ENCODE results near the gene SSH2.

SSH2 gene

GRCh38 chr17:29744121-29744520, 185.9 kb downstream of the SSH2 start:
- TF ChIP-seq FOXP2 (optimal IDR thresholded peaks at IDR 0.05; ENCODE audit: control extremely low read depth, extremely low read length, insufficient read depth), result no peak
- no peak for TF ChIP-seq POLR2AphosphoS5 (IDR thresholded peaks at IDR 0.05; ENCODE audit: borderline replicate concordance, low read depth, low read length)
- TF ChIP-seq EZH2 (IDR thresholded peaks at IDR 0.05), result no peak
- no peaks in the 10 kb centered on the region for H3K36me3 ChIP-seq (ENCODE audit: insufficient read depth, low read length)
- DNase-seq (ENCODE audit: low read depth, low spot score), result no peak
- no peak overlapping the region for H3K4me3 ChIP-seq
- H3K9me3 ChIP-seq (ENCODE audit: low read depth, low read length), result no peaks in the 10 kb centered on the region
- 0 out of 2 replicates have a peak overlapping the region, but pooled peaks have one; percentile 32 for H3K27ac ChIP-seq
- no peak overlapping the region for H3K9ac ChIP-seq (ENCODE audit: insufficient read length)

DNA sequence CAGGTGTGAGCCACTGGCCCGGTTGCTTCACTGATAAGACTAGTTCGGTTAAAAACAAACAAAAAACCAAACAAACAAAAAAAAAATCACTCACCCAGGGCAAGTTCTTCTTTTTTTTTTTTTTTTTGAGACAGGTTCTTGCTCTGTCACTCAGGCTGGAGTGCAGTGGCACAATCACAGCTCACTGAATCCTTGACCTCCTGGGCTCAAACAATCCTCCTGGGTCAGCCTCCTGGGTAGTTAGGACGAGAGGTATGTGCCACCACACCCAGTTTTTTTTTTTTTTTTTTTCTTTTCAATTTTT, 187.9 kb downstream of the SSH2 start:
- no peak overlapping the region for H3K9ac ChIP-seq (ENCODE audit: insufficient read length)
- H3K9me3 ChIP-seq (ENCODE audit: low read depth, low read length), result no peaks in the 10 kb centered on the region
- no peak for DNase-seq (ENCODE audit: low read depth, low spot score)
- H3K27ac ChIP-seq, result no peak overlapping the region
- no peaks in the 10 kb centered on the region for H3K36me3 ChIP-seq (ENCODE audit: insufficient read depth, low read length)
- no peak overlapping the region for H3K4me3 ChIP-seq
- TF ChIP-seq EZH2 (IDR thresholded peaks at IDR 0.05), result no peak
- no peak for TF ChIP-seq POLR2AphosphoS5 (IDR thresholded peaks at IDR 0.05; ENCODE audit: borderline replicate concordance, low read depth, low read length)
- TF ChIP-seq FOXP2 (optimal IDR thresholded peaks at IDR 0.05; ENCODE audit: control extremely low read depth, extremely low read length, insufficient read depth), result no peak

DNA sequence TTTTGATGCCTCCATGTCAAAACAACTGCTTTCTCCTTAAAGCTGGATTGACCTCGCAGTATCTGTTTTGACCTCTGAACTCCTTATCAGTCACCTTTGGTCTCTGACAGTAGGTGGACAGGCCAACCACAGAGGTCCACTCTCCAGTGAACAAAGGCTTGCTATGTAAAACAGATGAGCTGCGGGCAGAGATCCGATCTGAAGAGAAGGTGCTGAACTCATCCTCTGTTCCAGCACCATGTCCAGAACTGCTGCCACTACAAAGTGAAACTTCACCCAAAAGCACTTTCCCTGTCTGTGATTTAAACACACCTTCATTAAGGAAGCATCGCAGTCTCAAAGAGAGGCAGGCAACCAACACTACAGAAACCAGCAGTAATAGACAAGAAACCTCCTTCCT, 190.0 kb downstream of the SSH2 start:
- DNase-seq (ENCODE audit: low read depth, low spot score), result no peak
- no peak overlapping the region for H3K27ac ChIP-seq
- H3K9ac ChIP-seq (ENCODE audit: insufficient read length), result no peak overlapping the region
- TF ChIP-seq POLR2AphosphoS5 (IDR thresholded peaks at IDR 0.05; ENCODE audit: borderline replicate concordance, low read depth, low read length), result no peak
- TF ChIP-seq FOXP2 (optimal IDR thresholded peaks at IDR 0.05; ENCODE audit: control extremely low read depth, extremely low read length, insufficient read depth), result no peak
- no peak for TF ChIP-seq EZH2 (IDR thresholded peaks at IDR 0.05)
- H3K4me3 ChIP-seq, result no peak overlapping the region
- no peaks in the 10 kb centered on the region for H3K36me3 ChIP-seq (ENCODE audit: insufficient read depth, low read length)
- H3K9me3 ChIP-seq (ENCODE audit: low read depth, low read length), result no peaks in the 10 kb centered on the region

DNA sequence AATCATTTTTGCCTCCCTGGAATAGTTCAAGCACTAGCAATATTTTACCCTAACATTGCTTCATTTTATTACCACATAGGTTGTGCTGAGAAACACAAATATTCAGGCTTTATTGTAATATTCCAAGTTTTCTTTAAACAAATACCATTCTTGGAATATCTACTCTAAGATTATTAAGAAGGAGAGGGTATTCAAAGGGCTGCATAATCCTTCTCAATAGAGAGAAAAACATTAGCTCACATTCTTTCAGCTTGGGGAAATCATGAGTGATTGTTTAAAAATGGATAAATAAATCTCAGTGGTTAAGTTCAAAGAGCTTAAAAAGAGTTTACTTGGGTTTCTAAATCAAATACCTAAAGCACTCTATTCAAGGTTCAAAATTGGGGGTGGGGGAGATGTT, 195.4 kb downstream of the SSH2 start:
- Histone ChIP-seq H3K4me3 (no peak overlapping the region), H3K27ac (no peak overlapping the region), H3K9me3 (ENCODE audit: low read depth, low read length) (no peaks in the 10 kb centered on the region), H3K9ac (ENCODE audit: insufficient read length) (no peak overlapping the region), H3K36me3 (ENCODE audit: insufficient read depth, low read length) (no peaks in the 10 kb centered on the region)
- TF ChIP-seq FOXP2 (optimal IDR thresholded peaks at IDR 0.05; ENCODE audit: control extremely low read depth, extremely low read length, insufficient read depth), result no peak
- TF ChIP-seq EZH2 (IDR thresholded peaks at IDR 0.05), result no peak
- no peak for TF ChIP-seq POLR2AphosphoS5 (IDR thresholded peaks at IDR 0.05; ENCODE audit: borderline replicate concordance, low read depth, low read length)
- DNase-seq (ENCODE audit: low read depth, low spot score), result no peak

GRCh38 chr17:29733166-29733565, 196.9 kb downstream of the SSH2 start:
- no peak for TF ChIP-seq EZH2 (IDR thresholded peaks at IDR 0.05)
- TF ChIP-seq POLR2AphosphoS5 (IDR thresholded peaks at IDR 0.05; ENCODE audit: borderline replicate concordance, low read depth, low read length), result no peak
- no peak for TF ChIP-seq FOXP2 (optimal IDR thresholded peaks at IDR 0.05; ENCODE audit: control extremely low read depth, extremely low read length, insufficient read depth)
- no peak overlapping the region for H3K9ac ChIP-seq (ENCODE audit: insufficient read length)
- H3K27ac ChIP-seq, result no peak overlapping the region
- H3K4me3 ChIP-seq, result no peak overlapping the region
- no peaks in the 10 kb centered on the region; the same call in 1 of the 2 replicates for H3K9me3 ChIP-seq (ENCODE audit: low read depth, low read length)
- no peak for DNase-seq (ENCODE audit: low read depth, low spot score)
- H3K36me3 ChIP-seq (ENCODE audit: insufficient read depth, low read length), result no peaks in the 10 kb centered on the region

- no peak for TF ChIP-seq FOXP2 (optimal IDR thresholded peaks at IDR 0.05; ENCODE audit: control extremely low read depth, extremely low read length, insufficient read depth)
- TF ChIP-seq EZH2 (IDR thresholded peaks at IDR 0.05), result no peak
- no peak for TF ChIP-seq POLR2AphosphoS5 (IDR thresholded peaks at IDR 0.05; ENCODE audit: borderline replicate concordance, low read depth, low read length)
- no peak overlapping the region for H3K27ac ChIP-seq
- no peak for DNase-seq (ENCODE audit: low read depth, low spot score)
- H3K9ac ChIP-seq (ENCODE audit: insufficient read length), result no peak overlapping the region
- H3K9me3 ChIP-seq (ENCODE audit: low read depth, low read length), result no peaks in the 10 kb centered on the region; the same call in 1 of the 2 replicates
- H3K36me3 ChIP-seq (ENCODE audit: insufficient read depth, low read length), result no peaks in the 10 kb centered on the region
- no peak overlapping the region for H3K4me3 ChIP-seq
Measured at GRCh38 chr17:29732613-29733012, 197.4 kb downstream of the SSH2 start.

DNA sequence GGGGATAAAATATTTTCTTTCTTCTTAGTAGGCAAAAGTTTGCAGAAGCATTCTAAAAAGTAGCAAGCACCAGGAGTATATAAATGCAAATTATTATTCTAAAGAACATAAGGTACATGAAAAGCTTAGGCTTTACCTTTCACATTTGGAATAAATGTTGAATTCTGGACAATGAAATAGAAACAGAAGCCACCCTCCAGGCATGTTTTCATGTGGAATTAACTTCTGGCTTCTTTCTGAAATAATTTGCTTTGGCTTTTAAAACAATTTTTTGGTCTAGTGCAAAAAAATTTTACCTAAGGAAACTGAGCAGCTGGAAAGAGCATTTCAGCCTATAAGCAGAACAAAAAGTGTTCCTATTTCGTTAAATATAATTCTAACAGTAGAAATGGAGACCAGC, 197.8 kb downstream of the SSH2 start:
- Histone ChIP-seq H3K9me3 (ENCODE audit: low read depth, low read length) (no peaks in the 10 kb centered on the region; the same call in 1 of the 2 replicates), H3K9ac (ENCODE audit: insufficient read length) (no peak overlapping the region), H3K4me3 (no peak overlapping the region), H3K27ac (no peak overlapping the region), H3K36me3 (ENCODE audit: insufficient read depth, low read length) (no peaks in the 10 kb centered on the region)
- TF ChIP-seq FOXP2 (optimal IDR thresholded peaks at IDR 0.05; ENCODE audit: control extremely low read depth, extremely low read length, insufficient read depth), result no peak
- DNase-seq (ENCODE audit: low read depth, low spot score), result no peak

DNA sequence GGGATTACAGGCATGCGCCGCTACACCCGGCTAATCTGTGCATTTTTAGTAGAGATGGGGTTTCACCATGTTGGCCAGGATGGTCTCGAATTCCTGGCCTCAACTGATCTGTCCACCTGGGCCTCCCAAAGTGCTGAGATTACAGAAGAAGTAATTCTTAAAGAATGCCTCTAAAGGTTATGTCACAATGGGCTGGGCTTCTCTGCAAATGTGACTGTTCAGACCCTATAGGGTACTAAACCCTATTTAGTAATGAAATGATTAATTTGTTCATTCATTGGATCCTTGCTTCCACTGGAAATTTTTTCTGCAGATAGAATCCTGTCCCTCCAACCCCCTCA, 198.5 kb downstream of the SSH2 start:
- TF ChIP-seq EZH2 (IDR thresholded peaks at IDR 0.05) (no peak), POLR2AphosphoS5 (IDR thresholded peaks at IDR 0.05; ENCODE audit: borderline replicate concordance, low read depth, low read length) (no peak), FOXP2 (optimal IDR thresholded peaks at IDR 0.05; ENCODE audit: control extremely low read depth, extremely low read length, insufficient read depth) (no peak)
- H3K4me3 ChIP-seq, result no peak overlapping the region
- H3K9ac ChIP-seq (ENCODE audit: insufficient read length), result no peak overlapping the region
- H3K36me3 ChIP-seq (ENCODE audit: insufficient read depth, low read length), result no peaks in the 10 kb centered on the region
- no peak overlapping the region for H3K27ac ChIP-seq
- H3K9me3 ChIP-seq (ENCODE audit: low read depth, low read length), result no peaks in the 10 kb centered on the region; the same call in 1 of the 2 replicates
- no peak for DNase-seq (ENCODE audit: low read depth, low spot score)

GRCh38 chr17:29728490-29728889, 201.5 kb downstream of the SSH2 start:
- Histone ChIP-seq H3K9me3 (ENCODE audit: low read depth, low read length) (no peaks in the 10 kb centered on the region; the same call in 1 of the 2 replicates), H3K4me3 (no peak overlapping the region), H3K9ac (ENCODE audit: insufficient read length) (no peak overlapping the region), H3K36me3 (ENCODE audit: insufficient read depth, low read length) (no peaks in the 10 kb centered on the region), H3K27ac (no peak overlapping the region)
- DNase-seq (ENCODE audit: low read depth, low spot score), result no peak
- TF ChIP-seq EZH2 (IDR thresholded peaks at IDR 0.05) (no peak), FOXP2 (optimal IDR thresholded peaks at IDR 0.05; ENCODE audit: control extremely low read depth, extremely low read length, insufficient read depth) (no peak)
